HepG2 (cell line): Measurements from ENCODE around the gene FITM2. TPM values are rescaled to one million over a fixed set of nuclear protein-coding genes. Genes with fewer than 3 reads are reported as not detected.

Source experiments
- CSRNP2 ChIP-seq: sonication (generic); formaldehyde crosslinking; conservative IDR thresholded peaks from 2 replicates; pipeline ENCODE4 v1.8.0; 2022; ENCODE audit warnings: low read depth, missing genetic modification reagents
- GTF2F1 ChIP-seq: fragments of 150-350 bp; IDR thresholded peaks from 2 replicates; pipeline ENCODE4 v1.6.1; 2014; ENCODE audit warnings: low read length
- ISL2 ChIP-seq: sonication (generic); formaldehyde crosslinking; IDR thresholded peaks from 2 replicates; pipeline ENCODE4 v1.5.0; 2020; ENCODE audit warnings: missing genetic modification reagents
- MAX ChIP-seq: IDR thresholded peaks from 2 replicates; pipeline ENCODE4 v1.6.1; 2012; ENCODE audit warnings: inconsistent platforms
- MBNL3 ChIP-seq: fragments of 250-450 bp; sonication (Bioruptor Pico); conservative IDR thresholded peaks from 2 replicates; pipeline ENCODE4 v1.8.0; 2022; ENCODE audit warnings: mild to moderate bottlenecking, inconsistent platforms
- NFE2L1 ChIP-seq: sonication (generic); formaldehyde crosslinking; IDR thresholded peaks from 2 replicates; pipeline ENCODE4 v1.4.0; 2020; ENCODE audit warnings: missing genetic modification reagents, mild to moderate bottlenecking, borderline replicate concordance
- PITX1 ChIP-seq: sonication (generic); formaldehyde crosslinking; IDR thresholded peaks from 2 replicates; pipeline ENCODE4 v1.5.1; 2020; ENCODE audit warnings: mild to moderate bottlenecking, missing genetic modification reagents
- TAF1 ChIP-seq: sonication (generic); formaldehyde crosslinking; IDR thresholded peaks from 2 replicates; pipeline ENCODE4 v1.4.0; 2020; ENCODE audit warnings: missing genetic modification reagents
- ZBTB34 ChIP-seq: sonication (generic); formaldehyde crosslinking; IDR thresholded peaks from 2 replicates; pipeline ENCODE4 v1.8.0; 2022; ENCODE audit warnings: mild to moderate bottlenecking, missing genetic modification reagents
- ZBTB49 ChIP-seq: sonication (generic); formaldehyde crosslinking; IDR thresholded peaks from 2 replicates; pipeline ENCODE4 v1.4.0; 2020; ENCODE audit warnings: missing genetic modification reagents, borderline replicate concordance
- ZFAT ChIP-seq: sonication (generic); formaldehyde crosslinking; conservative IDR thresholded peaks from 2 replicates; pipeline ENCODE4 v1.8.1; 2023; ENCODE audit warnings: missing genetic modification reagents, inconsistent platforms
- ZNF142 ChIP-seq: sonication (generic); formaldehyde crosslinking; IDR thresholded peaks from 2 replicates; pipeline ENCODE4 v1.4.0; 2020; ENCODE audit warnings: missing genetic modification reagents
- ZNF343 ChIP-seq: sonication (generic); formaldehyde crosslinking; IDR thresholded peaks from 2 replicates; pipeline ENCODE4 v1.4.0; 2020; ENCODE audit warnings: mild to moderate bottlenecking, missing genetic modification reagents
- ZNF580 ChIP-seq: IDR thresholded peaks from 2 replicates; pipeline ENCODE4 v1.6.1; 2016; ENCODE audit warnings: low read depth, borderline replicate concordance
- ZNF773 ChIP-seq: sonication (generic); formaldehyde crosslinking; IDR thresholded peaks from 2 replicates; pipeline ENCODE4 v1.4.0; 2020; ENCODE audit warnings: missing genetic modification reagents, borderline replicate concordance
- polyA plus RNA-seq, 8 experiments: library from polyadenylated mRNA; depleted of rRNA in 3 of 8; stranded (reverse) in 7 of 8; unstranded in 1 of 8; fragments of >200 nt; fragmentation: Illumina TruSeq in 4 of 8; extraction: Trizol in 4 of 8; gene quantifications; 2 replicates each; pipeline versions ENCODE4 v1.2.1 to v1.2.3, GENCODE V29; 2011 to 2016; ENCODE audit warnings: low read depth in 4 of 8, missing spikeins in 1 of 8, mixed read lengths in 1 of 8; ENCODE audit not compliant: insufficient read depth in 1 of 8
- total RNA-seq, 5 experiments: library from RNA; depleted of rRNA; stranded (reverse); fragments of >200 nt; fragmentation: Illumina TruSeq; extraction: Trizol; gene quantifications; 2 replicates each; pipeline ENCODE4 v1.2.3, GENCODE V29; 2016; ENCODE audit warnings: low read depth in 1 of 5
- TF ChIP-seq, protein P1 (sequence below): sonication (generic); formaldehyde crosslinking; IDR thresholded peaks from 2 replicates; pipeline ENCODE4 v1.8.1; 2022; ENCODE audit warnings: mild to moderate bottlenecking, missing genetic modification reagents

Gene FITM2
- total and polyA plus RNA-seq, 2 of the 13 experiments (the other 11 are each of a cell fraction or from before 2014, with no cell fraction given): 9.6 to 24.5 TPM

DNA sequence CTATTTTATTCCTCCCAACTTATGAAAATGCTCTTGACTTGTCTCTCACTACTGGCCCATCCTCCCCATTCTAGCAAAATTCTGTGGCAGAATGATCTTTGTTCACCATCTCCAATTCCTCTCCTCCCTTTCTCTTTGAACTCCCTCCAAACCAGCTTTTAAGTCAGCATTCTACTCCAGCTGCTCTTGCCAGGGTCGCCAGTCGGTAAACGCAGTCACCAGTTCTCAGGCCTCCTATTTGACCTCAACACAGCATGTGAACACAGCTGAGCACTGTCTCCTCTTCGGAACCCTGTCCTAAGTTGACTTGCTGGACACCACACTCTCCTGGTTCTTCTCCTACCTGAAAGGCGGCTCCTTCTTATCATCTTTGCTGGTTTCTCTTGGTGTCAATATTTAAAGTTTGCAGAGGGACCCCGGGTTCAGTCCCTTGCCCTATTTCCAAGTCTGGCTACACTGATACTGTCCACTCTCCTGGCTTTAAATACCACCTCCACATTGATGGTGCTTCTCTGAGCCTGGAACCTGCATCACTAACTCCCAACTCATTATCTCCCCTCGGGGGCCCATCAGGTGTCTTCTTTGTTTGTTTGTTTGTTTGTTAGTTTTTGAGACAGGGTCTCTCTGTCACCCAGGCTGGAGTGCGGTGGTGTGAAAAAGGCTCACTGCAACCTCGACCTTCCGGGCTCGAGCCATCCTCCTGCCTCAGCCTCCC lies 36.5 kb downstream of the FITM2 start (continued):
- TF ChIP-seq ZNF142 (CRISPR knock-in tag) (no peak), ZBTB49 (CRISPR knock-in tag) (no peak), ZNF773 (CRISPR knock-in tag) (no peak), CSRNP2 (CRISPR knock-in tag) (no peak), NFE2L1 (no peak), ZNF580 (CRISPR knock-in tag) (0 out of 2 replicates have a peak, but pooled peaks have one; percentile 18), MBNL3 (CRISPR knock-in tag) (no peak), MAX (0 out of 2 replicates have a peak, but pooled peaks have one; percentile 27), ZFAT (CRISPR knock-in tag) (no peak), ZNF343 (CRISPR knock-in tag) (0 out of 2 replicates have a peak, but pooled peaks have one; percentile 15), ZBTB34 (CRISPR knock-in tag) (peak; percentile 100), GTF2F1 (no peak), ISL2 (CRISPR knock-in tag) (peak; percentile 93), TAF1 (CRISPR knock-in tag) (no peak), PITX1 (CRISPR knock-in tag) (peak; percentile 51; the same call in 1 of the 2 replicates)
- TF ChIP-seq, protein P1, sequence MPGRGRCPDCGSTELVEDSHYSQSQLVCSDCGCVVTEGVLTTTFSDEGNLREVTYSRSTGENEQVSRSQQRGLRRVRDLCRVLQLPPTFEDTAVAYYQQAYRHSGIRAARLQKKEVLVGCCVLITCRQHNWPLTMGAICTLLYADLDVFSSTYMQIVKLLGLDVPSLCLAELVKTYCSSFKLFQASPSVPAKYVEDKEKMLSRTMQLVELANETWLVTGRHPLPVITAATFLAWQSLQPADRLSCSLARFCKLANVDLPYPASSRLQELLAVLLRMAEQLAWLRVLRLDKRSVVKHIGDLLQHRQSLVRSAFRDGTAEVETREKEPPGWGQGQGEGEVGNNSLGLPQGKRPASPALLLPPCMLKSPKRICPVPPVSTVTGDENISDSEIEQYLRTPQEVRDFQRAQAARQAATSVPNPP (CRISPR knock-in tag): no peak
